Hindlimb muscle (tissue), 1 donor: Measurements from ENCODE around the gene TUBGCP3. TPM values are rescaled to one million over a fixed set of nuclear protein-coding genes. Genes with fewer than 3 reads are reported as not detected.

Experiments used
- DNase-seq: peaks from one replicate; pipeline ENCODE4 v3.0.0-alpha.2; 2013
- polyA plus RNA-seq: library from polyadenylated mRNA; unstranded; fragments of 120-200 nt; gene quantifications from one replicate; pipeline ENCODE4 v1.2.1, GENCODE V29; 2013; ENCODE audit not compliant: insufficient read length

TUBGCP3 gene
- polyA plus RNA-seq, 1 donor, result 19.1 TPM

GRCh38 chr13:112477070-112477619 is 110.8 kb downstream of the TUBGCP3 start:
- no peak for DNase-seq

DNA sequence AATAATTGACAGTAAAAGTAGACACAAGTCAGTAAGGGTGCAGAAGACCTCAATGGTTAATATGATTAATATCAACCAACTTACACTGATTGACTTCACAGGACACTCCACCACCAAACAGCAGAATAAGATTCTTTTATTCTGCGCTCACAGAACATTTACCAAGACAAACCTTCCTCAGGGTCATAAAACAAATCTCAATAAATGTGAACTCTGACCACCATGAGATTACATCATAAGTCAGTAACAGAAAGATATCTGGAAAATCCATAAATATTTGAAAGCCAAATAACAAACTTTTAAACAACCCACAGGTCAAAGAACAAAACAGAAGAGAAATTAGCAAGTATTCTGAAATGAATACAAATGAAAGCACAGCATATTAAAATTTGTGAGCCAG is 112.1 kb downstream of the TUBGCP3 start:
- no peak for DNase-seq

DNA sequence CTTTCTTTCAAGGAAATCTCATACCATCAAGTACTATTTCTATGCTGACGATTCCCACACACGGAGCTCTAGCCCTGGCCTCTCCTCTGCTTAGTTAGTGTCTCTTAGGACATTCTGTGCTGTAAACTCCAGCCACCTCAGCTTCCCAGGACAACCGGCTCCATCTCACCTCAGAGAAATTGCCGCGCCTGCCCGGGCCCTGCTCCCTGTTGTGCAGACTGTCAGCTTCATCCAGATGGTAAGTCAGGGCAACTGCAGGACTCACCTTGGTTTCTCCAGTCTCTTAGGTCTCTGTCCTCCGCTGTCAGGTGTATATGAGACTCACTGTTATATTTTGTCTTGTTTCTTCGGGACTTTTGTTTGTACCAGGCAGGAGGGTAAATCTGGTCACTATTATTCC is 113.1 kb downstream of the TUBGCP3 start:
- DNase-seq, result no peak

- no peak for DNase-seq
Measured at GRCh38 chr13:112473818-112474217, 114.1 kb downstream of the TUBGCP3 start.

- DNase-seq, result no peak
Measured at GRCh38 chr13:112469071-112469745, 118.7 kb downstream of the TUBGCP3 start.

DNA sequence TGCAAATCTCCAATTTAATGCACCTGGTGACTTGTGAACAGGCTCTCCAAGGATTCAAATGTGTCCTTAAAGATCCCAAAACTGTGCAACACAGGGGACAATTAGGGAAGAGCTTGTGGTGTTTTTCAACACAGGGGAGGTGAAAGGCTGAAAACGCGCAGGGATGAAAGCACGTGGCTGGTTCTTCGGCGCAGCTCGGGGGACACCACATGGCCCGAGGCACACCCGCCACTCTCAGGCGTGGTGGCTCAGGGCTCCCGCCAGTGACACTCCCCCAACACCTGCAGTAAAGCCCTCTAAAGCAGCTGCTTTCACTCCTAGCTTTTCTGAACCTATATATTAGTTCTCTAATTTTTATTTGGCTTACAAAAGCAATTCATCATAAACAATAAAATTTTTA is 119.9 kb downstream of the TUBGCP3 start:
- DNase-seq, result no peak

DNA sequence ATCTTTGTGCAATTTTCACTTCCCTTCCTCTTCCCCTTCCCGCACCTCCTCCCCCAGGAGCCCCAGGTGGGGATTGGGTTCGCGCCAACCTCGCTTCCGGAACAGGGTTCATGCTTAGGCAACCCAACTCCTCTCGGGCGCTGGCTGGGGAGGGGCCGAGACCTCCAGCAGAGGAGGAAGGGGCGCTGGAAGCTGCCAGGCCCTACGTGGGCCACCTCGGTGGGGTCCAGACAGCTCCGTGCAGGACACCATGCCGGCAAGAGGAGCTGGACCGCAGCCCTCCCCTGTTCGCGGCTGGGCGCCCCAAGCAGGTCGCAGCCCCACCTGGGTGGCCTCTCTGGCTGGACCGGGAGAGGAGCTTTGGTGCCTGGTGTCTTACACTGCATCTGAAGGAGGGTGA is 120.7 kb downstream of the TUBGCP3 start:
- no peak for DNase-seq

- DNase-seq, result no peak
Measured at GRCh38 chr13:112466132-112467058, 121.6 kb downstream of the TUBGCP3 start.

- no peak for DNase-seq
Measured at GRCh38 chr13:112465251-112466131, 122.5 kb downstream of the TUBGCP3 start.

- no peak for DNase-seq
Measured at GRCh38 chr13:112464720-112465119, 123.2 kb downstream of the TUBGCP3 start.

DNA sequence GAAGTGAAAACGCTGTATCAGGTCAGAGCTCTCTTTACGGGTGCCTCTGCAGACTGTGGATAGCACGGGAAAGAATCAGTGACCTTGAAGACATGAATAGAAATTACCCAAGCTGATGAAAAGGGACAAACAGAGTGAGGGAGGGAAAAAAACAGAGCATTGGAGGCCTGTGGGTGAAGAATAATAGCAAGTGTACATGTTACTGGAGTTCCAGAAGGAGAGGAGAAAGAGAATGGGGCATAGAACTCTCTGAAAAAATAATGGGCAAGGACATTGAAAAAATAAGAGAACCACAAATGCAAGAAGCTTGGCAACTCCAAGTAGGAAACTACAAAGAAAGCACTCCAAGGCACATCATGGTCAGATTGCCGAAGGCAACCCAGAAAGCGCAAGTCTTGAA is 125.5 kb downstream of the TUBGCP3 start:
- DNase-seq, result no peak

GRCh38 chr13:112457485-112457884 is 130.5 kb downstream of the TUBGCP3 start:
- DNase-seq, result no peak

GRCh38 chr13:112457081-112457480 is 130.9 kb downstream of the TUBGCP3 start:
- DNase-seq, result no peak

GRCh38 chr13:112456138-112457056 is 131.6 kb downstream of the TUBGCP3 start:
- DNase-seq, result no peak

DNA sequence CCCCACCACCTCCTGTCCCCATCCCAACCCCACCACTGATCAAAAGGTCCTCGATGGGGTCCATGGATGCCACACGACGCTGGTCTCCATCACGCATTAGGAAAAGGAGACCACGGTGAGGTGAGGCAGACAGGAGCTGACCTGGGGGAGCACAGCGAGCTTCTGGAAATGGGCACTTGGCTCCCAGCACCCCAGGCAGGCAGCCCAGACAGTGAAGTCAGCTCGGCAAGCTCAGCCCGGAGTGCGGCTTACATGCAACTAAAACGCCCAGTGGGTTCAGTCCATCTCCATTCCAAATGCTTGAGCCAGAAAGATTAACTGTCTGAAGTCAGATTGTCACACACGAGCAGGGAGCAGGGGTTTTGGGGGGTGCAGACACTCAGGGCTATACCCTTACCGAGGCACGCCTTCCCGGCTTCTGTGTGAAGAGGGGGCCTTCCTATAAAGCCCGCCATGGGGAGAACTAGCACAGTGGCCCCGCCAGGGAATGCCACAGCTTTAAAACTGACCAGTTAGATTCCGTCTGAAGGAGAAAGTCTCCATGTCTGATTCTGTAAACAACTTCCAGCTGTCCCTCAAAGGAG is 132.4 kb downstream of the TUBGCP3 start:
- DNase-seq, result no peak

DNA sequence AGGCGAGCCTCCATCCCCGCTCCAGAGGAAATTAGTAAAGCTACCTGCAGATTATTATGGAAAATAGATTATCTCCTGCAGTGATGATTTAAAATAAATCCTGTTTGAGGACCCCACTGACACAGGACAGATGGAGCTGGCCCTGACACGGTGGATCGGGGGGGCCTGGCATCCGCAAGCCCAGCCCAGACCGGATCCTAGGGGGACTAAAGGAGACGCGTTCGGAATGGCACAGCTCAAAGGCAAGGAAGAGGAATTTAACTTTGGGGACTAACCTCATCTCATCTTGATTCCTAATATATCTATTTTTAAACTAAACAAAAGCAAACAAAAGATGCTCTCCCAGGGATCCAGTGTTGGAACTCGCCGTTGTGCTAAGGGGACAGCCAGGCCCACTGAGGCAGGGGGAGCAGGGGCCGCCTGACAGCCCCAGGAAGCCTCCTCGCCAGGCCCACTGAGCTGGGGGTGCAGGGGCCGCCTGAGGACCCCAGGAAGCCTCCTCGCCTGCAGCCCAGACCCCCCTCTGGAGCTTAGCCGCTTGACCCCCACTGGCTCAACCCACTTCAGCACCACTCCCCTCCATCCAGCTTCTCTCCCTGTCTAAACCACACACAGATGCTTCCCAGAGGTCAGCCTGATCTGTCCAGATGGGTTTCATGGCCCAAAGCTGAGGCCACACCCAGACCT is 133.2 kb downstream of the TUBGCP3 start:
- DNase-seq, result no peak

DNA sequence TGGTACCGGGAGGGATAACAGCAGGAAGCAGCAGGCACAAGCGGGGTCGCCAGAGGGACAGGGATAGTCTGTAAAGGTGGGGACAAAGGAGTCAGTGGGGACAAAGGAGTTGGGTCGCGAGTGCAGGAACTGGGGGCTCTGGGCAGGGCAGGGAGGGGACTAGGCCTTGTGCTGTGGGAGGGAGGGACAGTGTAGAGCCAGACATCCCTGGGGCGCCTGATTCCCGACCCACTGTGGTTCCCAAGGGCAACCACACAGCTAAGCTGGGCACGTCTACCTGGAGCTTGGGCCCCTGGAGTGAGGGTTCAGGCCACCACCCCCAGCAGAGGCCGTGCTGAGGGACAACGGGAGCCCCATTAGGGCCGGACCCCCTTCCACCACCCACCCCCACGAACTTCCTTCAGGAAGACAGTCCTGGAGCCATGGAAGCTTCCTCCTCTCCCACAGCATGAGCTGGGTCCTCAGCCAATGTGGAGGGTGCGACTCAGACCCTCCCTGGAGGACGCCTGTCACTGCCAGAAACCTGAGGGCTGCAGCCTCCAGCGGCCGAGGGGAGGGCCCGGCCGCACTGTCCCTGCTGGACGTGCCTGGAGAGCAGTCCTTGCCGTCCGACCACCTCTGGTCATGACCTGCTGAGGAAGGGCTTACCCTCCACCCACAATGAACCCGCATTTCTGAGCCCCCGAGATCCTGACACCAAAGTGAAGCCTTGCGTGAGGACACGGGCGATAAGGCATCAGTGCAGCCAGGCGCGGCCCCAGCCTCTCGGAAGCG is 133.9 kb downstream of the TUBGCP3 start:
- DNase-seq, result no peak

DNA sequence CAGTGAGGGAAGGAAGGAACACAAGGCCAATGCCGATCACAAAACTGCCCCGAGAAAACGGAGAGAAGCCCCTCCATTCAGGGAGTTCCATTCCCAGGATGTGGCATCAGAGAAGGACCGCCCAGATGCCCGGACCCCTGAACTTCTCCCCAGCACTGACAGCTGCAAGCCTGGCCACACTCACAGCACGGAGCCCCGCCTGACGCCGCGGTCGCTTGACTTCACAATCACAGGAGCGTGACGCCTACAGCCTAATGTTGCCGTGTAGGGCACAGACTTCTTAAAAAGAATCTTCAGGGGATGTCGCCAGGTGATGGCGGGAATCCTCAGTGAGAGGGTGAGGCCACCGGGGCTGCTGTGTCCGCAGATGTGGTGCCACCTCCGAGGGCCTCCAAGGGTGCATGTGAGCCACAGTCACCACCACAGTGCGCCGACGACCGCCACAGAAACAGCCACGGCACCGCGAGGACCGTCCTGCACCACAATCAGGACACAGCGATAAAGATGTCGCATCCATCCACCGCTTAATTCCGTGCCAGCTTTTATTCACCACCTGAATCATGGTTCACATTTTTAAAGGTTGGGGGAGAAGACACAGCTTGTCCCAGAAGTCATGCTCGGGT is 134.6 kb downstream of the TUBGCP3 start:
- DNase-seq, result no peak
